HEK293 (cell line): ENCODE data around the gene FAM83C.

ENCODE experiments used
- CTCF ChIP-seq: fragments of 450-650 bp; formaldehyde crosslinking; IDR thresholded peaks from 2 replicates; pipeline ENCODE4 v1.5.1; 2016; ENCODE audit warnings: missing biosample characterization, missing genetic modification characterization
- ZBTB11 ChIP-seq: fragments of 450-650 bp; formaldehyde crosslinking; conservative IDR thresholded peaks from 2 replicates; pipeline ENCODE4 v1.5.1; 2016; ENCODE audit warnings: low read depth, missing biosample characterization, missing genetic modification characterization
- ZNF248 ChIP-seq: fragments of 450-650 bp; formaldehyde crosslinking; IDR thresholded peaks from 2 replicates; pipeline ENCODE4 v1.5.1; 2017; ENCODE audit warnings: missing biosample characterization, missing genetic modification characterization
- ZNF366 ChIP-seq: fragments of 450-650 bp; formaldehyde crosslinking; conservative IDR thresholded peaks from 2 replicates; pipeline ENCODE4 v1.5.1; 2016; ENCODE audit warnings: missing biosample characterization, missing genetic modification characterization
- ZNF423 ChIP-seq: fragments of 450-650 bp; formaldehyde crosslinking; IDR thresholded peaks from 2 replicates; pipeline ENCODE4 v1.5.1; 2016; ENCODE audit warnings: missing biosample characterization, missing genetic modification characterization
- ZNF449 ChIP-seq: fragments of 450-650 bp; formaldehyde crosslinking; IDR thresholded peaks from 2 replicates; pipeline ENCODE4 v1.5.1; 2017; ENCODE audit warnings: missing biosample characterization, mild to moderate bottlenecking, missing genetic modification characterization, moderate library complexity
- ZNF518A ChIP-seq: fragments of 450-650 bp; formaldehyde crosslinking; conservative IDR thresholded peaks from 2 replicates; pipeline ENCODE4 v1.5.1; 2016; ENCODE audit warnings: low read depth, missing biosample characterization, missing genetic modification characterization
- ZNF561 ChIP-seq: fragments of 450-650 bp; IDR thresholded peaks from 2 replicates; pipeline ENCODE4 v1.5.1; 2018; ENCODE audit warnings: missing biosample characterization, missing genetic modification characterization, borderline replicate concordance
- ZNF792 ChIP-seq: fragments of 450-650 bp; formaldehyde crosslinking; IDR thresholded peaks from 2 replicates; pipeline ENCODE4 v1.5.1; 2016; ENCODE audit warnings: missing biosample characterization, missing genetic modification characterization

- TF ChIP-seq ZNF449 (tag by site-specific recombination) (no peak), ZNF423 (tag by site-specific recombination) (no peak), ZBTB11 (tag by site-specific recombination) (no peak), CTCF (tag by site-specific recombination) (no peak), ZNF248 (tag by site-specific recombination) (no peak), ZNF561 (tag by site-specific recombination) (no peak), ZNF518A (tag by site-specific recombination) (no peak), ZNF792 (tag by site-specific recombination) (no peak), ZNF366 (tag by site-specific recombination) (no peak; the same call in 1 of the 2 replicates)
These were observed 15.1 kb downstream of the FAM83C start for GRCh38 chr20:35277127-35277526.
